Karpas-422 (cell line): Measurements from ENCODE around the gene GCNA. TPM values are rescaled to one million over a fixed set of nuclear protein-coding genes. Genes with fewer than 3 reads are reported as not detected.
"Not testable (repeated sequence)": the region's sequence is repeated elsewhere in the genome, so short reads cannot be mapped to it uniquely, and the experiment has no call there.

ENCODE experiments used
- DNase-seq: peaks from one replicate; pipeline ENCODE4 v3.0.0-alpha.2; 2015
- H2AFZ ChIP-seq: fragments of 200-600 bp; sonication (generic); 2 replicates; pipeline ENCODE4 v1.6.1; 2014; ENCODE audit warnings: antibody characterized with exemption, low read length, mixed read lengths
- H3K27ac ChIP-seq: fragments of 200-600 bp; sonication (generic); 2 replicates; pipeline ENCODE4 v1.5.1; 2014; ENCODE audit warnings: mild to moderate bottlenecking, low read length, moderate library complexity
- H3K27me3 ChIP-seq: fragments of 200-600 bp; sonication (generic); 2 replicates; pipeline ENCODE4 v1.6.1; 2014; ENCODE audit warnings: low read length, mixed read lengths
- H3K36me3 ChIP-seq: fragments of 200-600 bp; sonication (generic); 2 replicates; pipeline ENCODE4 v1.6.1; 2014; ENCODE audit warnings: low read length, mixed read lengths; ENCODE audit not compliant: insufficient read depth
- H3K4me1 ChIP-seq: fragments of 200-600 bp; sonication (generic); 2 replicates; pipeline ENCODE4 v1.6.1; 2014; ENCODE audit warnings: mild to moderate bottlenecking, low read length, mixed read lengths
- H3K4me2 ChIP-seq: fragments of 200-600 bp; sonication (generic); 2 replicates; pipeline ENCODE4 v1.6.1; 2014; ENCODE audit warnings: low read length, low read depth, mild to moderate bottlenecking; ENCODE audit not compliant: poor library complexity, severe bottlenecking
- H3K4me3 ChIP-seq: fragments of 200-600 bp; sonication (generic); 2 replicates; pipeline ENCODE4 v1.5.1; 2014; ENCODE audit warnings: mild to moderate bottlenecking, antibody characterized with exemption, low read length, mixed read lengths
- H3K79me2 ChIP-seq: fragments of 200-600 bp; sonication (generic); 2 replicates; pipeline ENCODE4 v1.6.1; 2014; ENCODE audit warnings: mild to moderate bottlenecking, low read length, mixed read lengths
- H3K9ac ChIP-seq: fragments of 200-600 bp; sonication (generic); 2 replicates; pipeline ENCODE4 v1.6.0; 2014; ENCODE audit warnings: low read length
- H3K9me2 ChIP-seq: fragments of 200-600 bp; sonication (generic), shearing (Covaris generic); replicated peaks from 2 replicates; pipeline ENCODE4 v1.6.0; 2014; ENCODE audit warnings: mild to moderate bottlenecking, low read length, moderate library complexity; ENCODE audit not compliant: insufficient read depth
- H3K9me3 ChIP-seq: fragments of 300-700, 200-600 bp; sonication (generic); 2 replicates; pipeline ENCODE4 v1.6.1; 2014; ENCODE audit warnings: low read length, mixed read lengths
- H4K20me1 ChIP-seq: fragments of 200-600 bp; sonication (generic); 2 replicates; pipeline ENCODE4 v1.6.1; 2014; ENCODE audit warnings: mild to moderate bottlenecking, antibody characterized with exemption, low read length, low read depth; ENCODE audit not compliant: insufficient read depth
- total RNA-seq: library from RNA; depleted of rRNA; stranded (reverse); fragments of >200 nt; shearing (Covaris generic); gene quantifications from 2 replicates; pipeline ENCODE4 v1.2.3, GENCODE V29; 2014; ENCODE audit warnings: low replicate concordance; rRNA removed

GCNA gene
- total RNA-seq, 1 experiment from 2014 or later = 5.4 TPM

DNA sequence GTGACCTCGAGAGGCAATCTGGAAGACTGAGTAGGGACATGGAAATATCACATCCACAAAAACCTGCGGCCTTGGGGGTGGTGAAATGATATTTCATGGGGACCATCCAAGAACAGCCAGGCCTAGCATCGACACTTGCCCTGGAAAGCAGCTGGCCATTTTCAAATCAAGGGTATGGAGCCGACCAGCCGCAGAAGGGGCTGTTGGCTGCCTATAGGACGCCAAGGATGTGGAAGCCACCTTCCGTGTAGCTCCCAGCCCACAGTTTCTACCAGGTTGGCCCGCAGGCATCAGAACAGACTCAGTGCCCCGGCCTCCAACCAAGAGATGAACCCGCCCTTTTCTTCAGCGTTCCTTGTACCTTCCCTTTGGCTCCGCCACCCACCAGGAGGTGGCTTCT lies 83.7 kb downstream of the GCNA start:
- DNase-seq = no peak
- no peak overlapping the region for H3K4me3 ChIP-seq
- no peaks in the 10 kb centered on the region for H3K4me1 ChIP-seq

GRCh38 chrX:71662654-71663053 lies 84.4 kb downstream of the GCNA start:
- H3K9ac ChIP-seq, H3K4me1 ChIP-seq, H3K27ac ChIP-seq, H3K4me3 ChIP-seq, H3K27me3 ChIP-seq, H3K9me3 ChIP-seq, H3K9me2 ChIP-seq, DNase-seq, H3K79me2 ChIP-seq, H2AFZ ChIP-seq, H3K36me3 ChIP-seq, H3K4me2 ChIP-seq, H4K20me1 ChIP-seq: not testable (repeated sequence)

More for the DNA sequence above, 83.7 kb downstream of the GCNA start:
- H3K79me2 ChIP-seq = no peaks in the 10 kb centered on the region
- no peaks in the 10 kb centered on the region for H3K9me3 ChIP-seq
- no peak overlapping the region for H2AFZ ChIP-seq
- H3K27ac ChIP-seq = no peak overlapping the region
- H3K9me2 ChIP-seq = no peaks in the 10 kb centered on the region
- H3K27me3 ChIP-seq = no peaks in the 10 kb centered on the region
- H3K9ac ChIP-seq = no peak overlapping the region
- H3K4me2 ChIP-seq = no peak overlapping the region
- H3K36me3 ChIP-seq = no peaks in the 10 kb centered on the region
- no peaks in the 10 kb centered on the region for H4K20me1 ChIP-seq

Other genes with a start within 250 kb of the GCNA start
- gene TAF1, start 212.1 kb upstream of the GCNA start, total RNA-seq = 60.8 and 61.8 TPM in 2 replicates
- gene OGT, start 45.3 kb upstream of the GCNA start, total RNA-seq = 314 and 469 TPM in 2 replicates
- not detected in 2 replicates for gene CXCR3, start 40.1 kb downstream of the GCNA start, total RNA-seq
- gene CXorf49, start 139.8 kb downstream of the GCNA start, total RNA-seq = not detected in 2 replicates
- not detected in 2 replicates for gene CXorf49B, start 184.9 kb downstream of the GCNA start, total RNA-seq